HCT116 (cell line): ENCODE results near the gene TSACC. TPM values are rescaled to one million over a fixed set of nuclear protein-coding genes. Genes with fewer than 3 reads are reported as not detected.

Experiments
- ATAC-seq: fragments of 200-7000 bp; cut with Tn5 transposase; 2 replicates; pipeline ENCODE4 v1.9.1; 2020; ENCODE audit warnings: mild to moderate bottlenecking, moderate library complexity
- BruUV-seq: library from RNA; stranded (reverse); fragments of 400-500 nt; replicated peaks from 2 replicates; lab custom pipeline; 2021; lab: Mats Ljungman, UMichigan
- CTCF ChIA-PET: fragments of 300-600 bp; sonication (Branson Sonifier 250); formaldehyde crosslinking; loops from one replicate; lab custom pipeline; 2021; ENCODE audit warnings: antibody characterized with exemption; lab: Charles Lee
- POLR2A ChIA-PET: fragments of 300-600, 350-600 bp; sonication (Branson Sonifier 250); formaldehyde crosslinking; loops from one replicate; lab custom pipeline; 2021; ENCODE audit warnings: antibody characterized with exemption; lab: Charles Lee
- RAD21 ChIA-PET, 2 experiments: fragments of 300-600 bp; sonication (Branson Sonifier 250); formaldehyde crosslinking; loops; one replicate each; lab custom pipeline; 2023; ENCODE audit warnings: low total read pairs in 2 of 2; ENCODE audit not compliant: uncharacterized antibody in 2 of 2, unreplicated experiment in 2 of 2, low non-redundant PET in 1 of 2; lab: Charles Lee
- DNase-seq: peaks from one replicate; pipeline ENCODE4 v3.0.0-alpha.2; 2010; ENCODE audit warnings: low read depth, low spot score
- H2AFZ ChIP-seq: fragments of 200-600 bp; shearing (Covaris generic), sonication (generic); 2 replicates; pipeline ENCODE4 v1.6.1; 2017; ENCODE audit warnings: low read depth, mixed run types, mixed read lengths, antibody characterized with exemption, low read length; ENCODE audit not compliant: poor library complexity, severe bottlenecking
- H3K27ac ChIP-seq: 2 replicates; pipeline ENCODE4 v1.5.1; 2012; ENCODE audit warnings: low read depth, low read length
- H3K27me3 ChIP-seq: fragments of 200-600 bp; sonication (generic); 2 replicates; pipeline ENCODE4 v1.6.1; 2016; ENCODE audit warnings: mixed run types, low read length, mixed read lengths; ENCODE audit not compliant: insufficient read depth
- H3K36me3 ChIP-seq, 2 experiments: fragments of 200-500 bp in 1 of 2; fragments of 200-600 bp in 1 of 2; sonication (Bioruptor generic) in 1 of 2; sonication (generic) in 1 of 2; 2 replicates each; pipeline versions ENCODE4 v1.5.1 to v1.6.1; 2014 to 2016; ENCODE audit warnings: low read length in 2 of 2, inconsistent platforms in 1 of 2, mixed read lengths in 1 of 2, mixed run types in 1 of 2; ENCODE audit not compliant: insufficient read depth in 2 of 2, control insufficient read depth in 1 of 2
- H3K4me1 ChIP-seq, 2 experiments: fragments of 200-600 bp in 1 of 2; sonication (generic) in 1 of 2; 2 replicates each; pipeline versions ENCODE4 v1.5.1 to v1.6.1; 2012 to 2017; ENCODE audit warnings: low read length in 2 of 2, inconsistent platforms in 1 of 2, mild to moderate bottlenecking in 1 of 2, mixed read lengths in 1 of 2, mixed run types in 1 of 2, moderate library complexity in 1 of 2; ENCODE audit not compliant: insufficient read depth in 2 of 2, control insufficient read depth in 1 of 2
- H3K4me2 ChIP-seq: fragments of 200-600 bp; sonication (generic); 2 replicates; pipeline ENCODE4 v1.6.1; 2017; ENCODE audit warnings: mixed run types, low read length, mixed read lengths
- H3K4me3 ChIP-seq, 2 experiments: fragments of 200-600 bp in 1 of 2; sonication (generic) in 1 of 2; replicated peaks in 1 of 2; 2 replicates each; pipeline ENCODE4 v1.5.1; 2011 to 2016; ENCODE audit warnings: low read length in 2 of 2, control low read depth in 1 of 2, low read depth in 1 of 2, mild to moderate bottlenecking in 1 of 2, mixed read lengths in 1 of 2, mixed run types in 1 of 2
- H3K79me2 ChIP-seq: fragments of 200-600 bp; sonication (generic); 2 replicates; pipeline ENCODE4 v1.6.1; 2017; ENCODE audit warnings: mild to moderate bottlenecking, mixed run types, low read length, moderate library complexity, mixed read lengths; ENCODE audit not compliant: insufficient read depth
- H3K9ac ChIP-seq: fragments of 200-600 bp; sonication (generic); 2 replicates; pipeline ENCODE4 v1.6.1; 2016; ENCODE audit warnings: low read length, mixed read lengths
- H3K9me2 ChIP-seq: fragments of 200-600 bp; sonication (generic), shearing (Covaris generic); 2 replicates; pipeline ENCODE4 v1.6.1; 2017; ENCODE audit warnings: mixed run types, mild to moderate bottlenecking, moderate library complexity; ENCODE audit not compliant: insufficient read depth
- H3K9me3 ChIP-seq, 2 experiments: fragments of 200-500 bp in 1 of 2; fragments of 200-600 bp in 1 of 2; sonication (Bioruptor generic) in 1 of 2; sonication (generic) in 1 of 2; 2 replicates each; pipeline ENCODE4 v1.6.1; 2014 to 2017; ENCODE audit warnings: low read length in 2 of 2, mixed read lengths in 2 of 2, inconsistent platforms in 1 of 2, low read depth in 1 of 2, mild to moderate bottlenecking in 1 of 2, mixed run types in 1 of 2, moderate library complexity in 1 of 2; ENCODE audit not compliant: control insufficient read depth in 1 of 2, insufficient read depth in 1 of 2
- H4K20me1 ChIP-seq: fragments of 200-600 bp; sonication (generic), shearing (Covaris generic); 2 replicates; pipeline ENCODE4 v1.6.1; 2017; ENCODE audit warnings: mixed run types, mild to moderate bottlenecking, moderate library complexity; ENCODE audit not compliant: insufficient read depth
- CBX3 ChIP-seq: IDR thresholded peaks from 2 replicates; pipeline ENCODE4 v1.6.1; 2012; ENCODE audit warnings: low read depth
- CEBPB ChIP-seq: IDR thresholded peaks from 2 replicates; pipeline ENCODE4 v1.6.1; 2012; ENCODE audit warnings: low read depth
- CTCF ChIP-seq, 3 experiments: fragments of 200-600 bp in 1 of 3; sonication (generic) in 1 of 3; IDR thresholded peaks in 2 of 3; conservative IDR thresholded peaks in 1 of 3; 2 replicates each; pipeline ENCODE4 v1.5.1; 2012 to 2017; ENCODE audit warnings: low read depth in 2 of 3, low read length in 2 of 3, antibody characterized with exemption in 1 of 3, borderline replicate concordance in 1 of 3, control low read depth in 1 of 3, mild to moderate bottlenecking in 1 of 3, mixed read lengths in 1 of 3, mixed run types in 1 of 3, moderate library complexity in 1 of 3; ENCODE audit not compliant: insufficient read depth in 1 of 3
- EGR1 ChIP-seq: IDR thresholded peaks from 2 replicates; pipeline ENCODE4 v1.6.1; 2012; ENCODE audit warnings: low read depth
- JUND ChIP-seq: IDR thresholded peaks from 2 replicates; pipeline ENCODE4 v1.6.1; 2012
- MAX ChIP-seq: IDR thresholded peaks from 2 replicates; pipeline ENCODE4 v1.6.1; 2012
- POLR2A ChIP-seq: IDR thresholded peaks from 2 replicates; pipeline ENCODE4 v1.7.0; 2011; ENCODE audit warnings: borderline replicate concordance; ENCODE audit not compliant: insufficient read depth, insufficient read length; ENCODE audit errors: extremely low read depth
- SP1 ChIP-seq: IDR thresholded peaks from 2 replicates; pipeline ENCODE4 v1.6.1; 2012; ENCODE audit warnings: low read depth
- SRF ChIP-seq: IDR thresholded peaks from 2 replicates; pipeline ENCODE4 v1.6.1; 2012; ENCODE audit warnings: low read depth
- TCF7L2 ChIP-seq: IDR thresholded peaks from 2 replicates; pipeline ENCODE4 v1.7.0; 2011; ENCODE audit warnings: borderline replicate concordance, inconsistent platforms; ENCODE audit not compliant: insufficient read depth, insufficient read length; ENCODE audit errors: extremely low read depth
- intact Hi-C: fragments of 100-400 bp; cut with micrococcal nuclease; formaldehyde crosslinking; loops from 2 replicates; pipeline ENCODE4 v1.10.0; 2022
- total RNA-seq: library from RNA; stranded (reverse); gene quantifications from one replicate; pipeline ENCODE4 v1.2.1, GENCODE V29; 2021; ENCODE audit not compliant: unreplicated experiment
- TF ChIP-seq, protein P1 (sequence below): IDR thresholded peaks from 2 replicates; pipeline ENCODE4 v1.6.1; 2012
- TF ChIP-seq, protein P2 (sequence below): IDR thresholded peaks from 2 replicates; pipeline ENCODE4 v1.6.1; 2012; ENCODE audit warnings: low read depth

Gene TSACC
- total RNA-seq, 1 experiment from 2014 or later: 1.0 TPM

DNA sequence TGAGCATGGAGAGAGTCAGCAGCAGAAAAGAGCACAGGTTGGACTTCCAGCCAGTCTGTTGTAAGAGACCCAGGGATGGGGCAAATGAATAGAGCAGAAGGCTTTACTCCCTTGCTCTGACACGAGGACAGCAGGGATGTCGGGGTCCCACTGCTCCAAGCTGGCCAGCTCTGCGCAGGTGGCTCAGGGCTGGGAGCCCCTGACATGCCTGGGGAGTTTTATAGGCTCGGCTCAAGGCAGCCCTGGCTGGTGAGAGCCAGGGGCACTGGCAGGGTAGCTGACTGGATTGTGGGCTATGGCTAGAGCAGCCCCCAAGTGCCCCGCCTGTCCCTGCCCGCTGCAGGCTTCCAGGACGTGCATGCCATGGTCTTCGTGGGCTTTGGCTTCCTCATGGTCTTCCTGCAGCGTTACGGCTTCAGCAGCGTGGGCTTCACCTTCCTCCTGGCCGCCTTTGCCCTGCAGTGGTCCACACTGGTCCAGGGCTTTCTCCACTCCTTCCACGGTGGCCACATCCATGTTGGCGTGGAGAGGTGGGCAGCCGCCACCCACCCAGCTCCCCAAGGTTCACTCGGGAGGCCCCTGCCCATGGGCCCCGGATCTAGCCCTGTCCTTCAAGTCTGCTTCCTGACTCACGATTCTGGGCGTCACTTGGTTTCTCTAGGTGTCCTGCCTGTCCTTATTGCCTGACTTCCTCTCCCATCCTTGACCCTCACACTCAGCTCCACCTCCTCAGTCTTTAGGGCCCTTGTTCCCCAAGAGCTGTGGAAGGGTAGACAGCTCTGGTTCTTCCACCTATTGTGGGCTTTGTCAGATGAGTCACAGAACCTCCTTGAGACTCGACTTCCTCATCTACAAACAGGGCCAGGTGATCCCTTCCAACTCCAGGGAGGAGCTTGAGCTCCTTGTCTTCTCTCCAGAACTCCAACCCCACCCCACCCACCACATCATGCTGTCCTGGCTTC, 38.9 kb downstream of the TSACC start:
- intact Hi-C loops: no loop called here
- H3K9ac ChIP-seq: no peak overlapping the region
- H3K9me2 ChIP-seq: no peaks in the 10 kb centered on the region
- BruUV-seq: no TSS peak
- no peak overlapping the region for H3K4me3 ChIP-seq
- no peak for DNase-seq
- no peak overlapping the region for H3K4me2 ChIP-seq
- POLR2A ChIA-PET: no interaction called here
- H3K9me3 ChIP-seq: no peaks in the 10 kb centered on the region
- H3K36me3 ChIP-seq: no peaks in the 10 kb centered on the region
- TF ChIP-seq, protein P1, sequence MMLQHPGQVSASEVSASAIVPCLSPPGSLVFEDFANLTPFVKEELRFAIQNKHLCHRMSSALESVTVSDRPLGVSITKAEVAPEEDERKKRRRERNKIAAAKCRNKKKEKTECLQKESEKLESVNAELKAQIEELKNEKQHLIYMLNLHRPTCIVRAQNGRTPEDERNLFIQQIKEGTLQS: no peak
- TF ChIP-seq CBX3: no peak
- TF ChIP-seq EGR1: no peak
- TF ChIP-seq SP1: no peak
- TF ChIP-seq, all 23 proteins: peak for 0
- Histone ChIP-seq H3K79me2 (no peaks in the 10 kb centered on the region), H3K4me1 (peaks cover 11 to 16% of the 10 kb centered on the region in 2 experiments), H2AFZ (no peak overlapping the region), H4K20me1 (no peaks in the 10 kb centered on the region), H3K27ac (no peak overlapping the region), H3K27me3 (no peaks in the 10 kb centered on the region)
- CTCF ChIA-PET: interaction anchor here (1.2 kb wide), 1 partner anchor 69 kb away, joined by 6 read pairs; no protein-coding TSS in a partner anchor
- ATAC-seq: no peak
- RAD21 ChIA-PET: no interaction called here

GRCh38 chr1:156378557-156378956, 40.2 kb downstream of the TSACC start:
- POLR2A ChIA-PET: no interaction called here
- DNase-seq (no peak), ATAC-seq (no peak)
- Histone ChIP-seq H3K4me1 (peaks cover 8 to 13% of the 10 kb centered on the region in 2 experiments), H3K27me3 (no peaks in the 10 kb centered on the region), H3K4me2 (no peak overlapping the region), H3K36me3 (no peaks in the 10 kb centered on the region), H3K9me3 (no peaks in the 10 kb centered on the region), H3K9me2 (no peaks in the 10 kb centered on the region), H4K20me1 (no peaks in the 10 kb centered on the region), H3K9ac (no peak overlapping the region), H3K79me2 (no peaks in the 10 kb centered on the region), H3K27ac (no peak overlapping the region), H3K4me3 (no peak overlapping the region), H2AFZ (no peak overlapping the region)
- BruUV-seq: no TSS peak
- TF ChIP-seq SRF (no peak), CTCF (IDR thresholded peaks at IDR 0.05 in 2 of 3, conservative IDR thresholded peaks at IDR 0.05 in 1 of 3; ENCODE audit: borderline replicate concordance in 1 of 3, insufficient read depth in 1 of 3, low read depth in 2 of 3, low read length in 2 of 3) (no peak), CEBPB (no peak), SP1 (no peak), POLR2A (no peak), MAX (no peak), JUND (no peak), CBX3 (no peak), EGR1 (no peak), TCF7L2 (no peak)
- TF ChIP-seq, protein P2, sequence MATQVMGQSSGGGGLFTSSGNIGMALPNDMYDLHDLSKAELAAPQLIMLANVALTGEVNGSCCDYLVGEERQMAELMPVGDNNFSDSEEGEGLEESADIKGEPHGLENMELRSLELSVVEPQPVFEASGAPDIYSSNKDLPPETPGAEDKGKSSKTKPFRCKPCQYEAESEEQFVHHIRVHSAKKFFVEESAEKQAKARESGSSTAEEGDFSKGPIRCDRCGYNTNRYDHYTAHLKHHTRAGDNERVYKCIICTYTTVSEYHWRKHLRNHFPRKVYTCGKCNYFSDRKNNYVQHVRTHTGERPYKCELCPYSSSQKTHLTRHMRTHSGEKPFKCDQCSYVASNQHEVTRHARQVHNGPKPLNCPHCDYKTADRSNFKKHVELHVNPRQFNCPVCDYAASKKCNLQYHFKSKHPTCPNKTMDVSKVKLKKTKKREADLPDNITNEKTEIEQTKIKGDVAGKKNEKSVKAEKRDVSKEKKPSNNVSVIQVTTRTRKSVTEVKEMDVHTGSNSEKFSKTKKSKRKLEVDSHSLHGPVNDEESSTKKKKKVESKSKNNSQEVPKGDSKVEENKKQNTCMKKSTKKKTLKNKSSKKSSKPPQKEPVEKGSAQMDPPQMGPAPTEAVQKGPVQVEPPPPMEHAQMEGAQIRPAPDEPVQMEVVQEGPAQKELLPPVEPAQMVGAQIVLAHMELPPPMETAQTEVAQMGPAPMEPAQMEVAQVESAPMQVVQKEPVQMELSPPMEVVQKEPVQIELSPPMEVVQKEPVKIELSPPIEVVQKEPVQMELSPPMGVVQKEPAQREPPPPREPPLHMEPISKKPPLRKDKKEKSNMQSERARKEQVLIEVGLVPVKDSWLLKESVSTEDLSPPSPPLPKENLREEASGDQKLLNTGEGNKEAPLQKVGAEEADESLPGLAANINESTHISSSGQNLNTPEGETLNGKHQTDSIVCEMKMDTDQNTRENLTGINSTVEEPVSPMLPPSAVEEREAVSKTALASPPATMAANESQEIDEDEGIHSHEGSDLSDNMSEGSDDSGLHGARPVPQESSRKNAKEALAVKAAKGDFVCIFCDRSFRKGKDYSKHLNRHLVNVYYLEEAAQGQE: no peak
- TF ChIP-seq, protein P1: no peak
- intact Hi-C loops: no loop called here
- RAD21 ChIA-PET: no interaction called here
- CTCF ChIA-PET: interaction anchor here (1.7 kb wide), 1 partner anchor 67 kb away, joined by 12 read pairs; no protein-coding TSS in a partner anchor
